T47D (cell line): Measurements from ENCODE around the gene BMP4.

Experiments
- DNase-seq, 2 experiments: peaks; one replicate each; pipeline versions ENCODE4 v3.0.0 to v3.0.0-alpha.2; 2011 to 2012; ENCODE audit warnings: low read depth in 1 of 2, low spot score in 1 of 2
- JUND ChIP-seq: IDR thresholded peaks from 2 replicates; pipeline ENCODE4 v1.6.1; 2012; ENCODE audit warnings: low read depth
- in situ Hi-C: cut with HindIII; loops from 2 replicates; pipeline ENCODE4 v1.10.0; 2016; ENCODE audit warnings: low sequenced_read_pairs, low pct_unique_long_range_greater_than_20kb

BMP4 gene

DNA sequence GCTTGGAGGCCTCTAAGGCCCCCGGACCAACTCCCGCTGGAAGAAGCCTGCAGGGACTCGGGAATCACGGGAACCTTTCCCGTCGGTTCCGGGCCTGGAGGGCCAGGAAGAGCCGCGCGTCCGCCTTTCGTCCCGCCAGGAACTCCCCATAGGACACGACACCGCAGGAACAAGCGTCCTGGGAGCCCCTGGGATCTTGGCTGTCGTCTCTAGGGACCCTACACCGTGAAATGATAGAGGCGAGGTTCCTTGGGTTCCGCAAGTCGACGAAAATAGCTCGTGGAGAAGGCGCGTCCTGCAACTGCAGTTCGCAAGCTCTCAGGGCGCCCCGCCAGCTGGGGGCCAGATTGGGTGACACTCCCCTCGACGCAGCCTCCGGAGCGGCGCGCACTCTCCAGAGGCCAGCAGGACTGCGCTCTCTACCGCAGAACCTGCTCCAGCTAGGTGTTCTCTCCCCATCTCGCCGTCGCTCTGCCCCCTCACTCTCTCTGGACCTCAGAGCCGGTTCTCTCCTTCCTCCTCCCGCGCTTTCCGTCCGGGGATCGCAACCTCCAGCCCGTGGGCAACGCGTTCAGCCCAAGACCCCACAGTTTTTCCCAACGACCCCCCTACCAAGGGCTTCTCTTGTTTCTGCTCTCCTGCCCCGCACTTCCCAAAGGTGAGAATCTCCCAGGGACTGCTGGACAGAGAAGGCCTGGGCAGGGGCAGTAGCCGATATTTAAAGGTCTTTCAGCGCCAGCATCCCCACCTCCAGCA lies 776 bp downstream of the BMP4 start:
- in situ Hi-C loops, result no loop called here
- TF ChIP-seq JUND, result no peak
- DNase-seq, result peak; percentile 64 to 88

DNA sequence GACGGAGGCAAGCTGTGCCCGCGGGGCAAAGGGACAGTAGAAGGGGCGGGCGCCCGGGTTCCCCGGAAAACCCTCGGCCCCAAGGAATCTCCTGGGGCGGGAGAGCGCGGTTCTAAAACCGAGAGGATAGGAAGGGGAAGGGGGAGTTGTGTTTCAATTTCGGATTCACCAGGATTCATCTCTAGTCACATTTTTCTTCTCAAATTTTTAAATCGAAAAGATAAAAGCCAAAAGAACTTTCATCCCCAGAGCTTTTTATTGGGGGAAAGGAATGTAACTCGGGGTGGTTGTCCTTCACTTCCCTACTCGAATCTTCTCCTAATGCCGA lies 1.4 kb downstream of the BMP4 start:
- DNase-seq, result no peak
- TF ChIP-seq JUND, result no peak
- in situ Hi-C loops, result no loop called here

DNA sequence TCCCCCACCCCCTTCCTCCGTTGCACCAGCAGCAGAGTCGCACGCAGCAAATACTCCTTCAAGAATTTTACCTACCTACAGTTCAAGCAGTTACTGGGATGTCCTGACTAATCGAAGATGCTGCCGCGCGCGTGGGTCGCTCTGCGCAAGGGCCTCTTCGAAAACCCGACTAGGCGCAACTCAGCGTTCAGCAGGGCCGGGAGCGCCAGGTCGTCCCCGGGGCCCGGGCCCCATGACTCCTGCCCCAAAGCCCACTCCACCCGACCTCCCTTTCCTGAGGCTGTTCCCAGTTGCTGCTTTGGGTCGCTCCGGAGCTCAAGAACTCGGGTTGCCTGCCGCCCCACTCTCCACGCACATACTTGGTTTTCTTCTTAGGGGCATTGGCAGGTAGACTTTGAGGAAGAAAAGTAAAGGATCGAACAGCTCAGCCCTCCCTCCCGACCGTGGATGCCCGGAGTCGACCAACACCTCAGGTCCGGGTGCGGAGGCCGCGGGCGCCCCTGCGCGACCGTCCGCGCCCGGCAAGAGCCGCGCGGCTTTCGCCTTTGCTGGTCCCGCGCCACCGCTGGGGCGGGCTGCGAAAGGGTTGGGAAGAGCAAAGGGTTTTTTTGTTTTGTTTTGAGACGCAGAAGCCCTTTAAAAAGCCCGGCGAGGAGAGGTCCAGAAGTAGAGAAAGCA lies 1.9 kb downstream of the BMP4 start:
- no peak for TF ChIP-seq JUND
- in situ Hi-C loops, result no loop called here
- peak in 1 of 2 experiments; percentile 56 for DNase-seq

DNA sequence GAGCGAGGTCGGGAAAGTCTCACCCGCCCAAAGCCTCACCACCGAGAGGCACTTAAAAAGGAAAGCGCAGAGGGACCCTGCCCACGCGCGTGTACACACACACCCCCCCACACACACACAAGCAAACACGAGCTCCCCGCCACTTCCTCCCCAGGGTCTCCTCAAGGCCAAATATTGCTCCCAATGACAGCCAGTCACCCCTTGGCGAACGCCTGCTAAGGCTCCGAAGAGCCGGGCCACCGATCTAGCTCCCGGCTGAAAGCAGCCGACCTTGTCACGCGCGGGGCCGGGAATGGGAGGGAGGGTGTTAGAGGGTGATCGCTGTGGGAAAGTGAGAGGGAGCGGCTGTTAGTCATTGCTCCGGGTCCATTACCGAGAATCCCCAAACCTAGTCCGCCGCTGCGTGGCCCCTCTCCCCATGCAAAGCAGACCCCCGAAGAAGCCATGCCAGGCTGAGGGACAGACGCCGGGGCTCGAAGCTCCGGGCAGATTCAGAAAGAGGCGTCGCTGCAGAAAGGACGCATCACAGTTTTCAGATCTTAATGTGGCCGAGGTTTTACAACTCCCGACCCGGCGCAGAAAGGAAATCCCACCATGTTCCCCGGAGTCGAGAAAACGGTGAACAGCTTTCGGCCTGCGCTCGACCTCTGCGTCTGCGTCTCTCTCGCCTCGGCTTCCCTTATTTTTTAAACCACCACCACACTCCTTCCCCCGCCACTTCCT lies 2.6 kb downstream of the BMP4 start:
- DNase-seq, result peak in 1 of 2 experiments; percentile 53
- in situ Hi-C loops, result no loop called here
- no peak for TF ChIP-seq JUND

DNA sequence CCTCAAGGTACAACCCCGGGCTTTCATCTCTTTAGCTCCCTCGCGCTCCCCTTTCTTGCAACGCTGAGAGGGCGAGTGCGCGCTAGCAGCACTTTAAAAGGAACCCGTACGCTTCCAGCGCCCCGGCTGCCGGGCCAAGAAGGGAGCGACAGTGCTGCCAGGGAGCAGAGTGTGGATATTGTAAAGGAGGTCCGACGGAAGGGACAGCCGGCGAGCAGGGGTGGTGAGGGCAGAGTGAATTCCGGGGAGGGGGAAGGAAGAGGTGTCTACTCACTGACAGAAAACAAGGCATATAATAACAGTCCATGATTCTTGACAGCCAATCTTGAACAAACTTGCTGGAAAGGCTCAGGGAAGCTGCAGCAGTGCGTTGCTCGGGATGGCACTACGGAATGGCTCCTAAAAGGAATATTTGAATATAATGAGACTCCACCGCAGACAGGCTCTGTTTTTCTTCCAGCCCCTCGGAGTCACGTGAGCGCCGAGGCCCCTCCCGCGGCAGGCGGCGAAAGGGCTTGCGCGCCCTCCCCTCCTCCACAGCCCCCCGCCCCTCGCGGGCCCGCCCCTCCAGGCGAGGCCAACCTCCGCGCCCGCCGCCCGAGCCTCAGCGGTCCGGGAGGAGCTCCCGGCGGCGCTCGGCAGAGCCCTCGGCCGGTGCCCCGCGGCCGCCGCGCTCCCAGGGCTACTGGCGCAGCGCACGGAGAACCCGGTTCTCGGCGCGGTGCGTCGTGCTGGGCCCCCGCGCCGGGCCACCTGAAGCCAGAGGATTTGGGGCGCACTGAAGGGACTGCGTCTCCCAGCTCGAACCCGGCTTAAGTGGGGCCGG lies 3.4 kb downstream of the BMP4 start:
- DNase-seq, result peak; percentile 90 to 92
- no peak for TF ChIP-seq JUND
- in situ Hi-C loops, result no loop called here

DNA sequence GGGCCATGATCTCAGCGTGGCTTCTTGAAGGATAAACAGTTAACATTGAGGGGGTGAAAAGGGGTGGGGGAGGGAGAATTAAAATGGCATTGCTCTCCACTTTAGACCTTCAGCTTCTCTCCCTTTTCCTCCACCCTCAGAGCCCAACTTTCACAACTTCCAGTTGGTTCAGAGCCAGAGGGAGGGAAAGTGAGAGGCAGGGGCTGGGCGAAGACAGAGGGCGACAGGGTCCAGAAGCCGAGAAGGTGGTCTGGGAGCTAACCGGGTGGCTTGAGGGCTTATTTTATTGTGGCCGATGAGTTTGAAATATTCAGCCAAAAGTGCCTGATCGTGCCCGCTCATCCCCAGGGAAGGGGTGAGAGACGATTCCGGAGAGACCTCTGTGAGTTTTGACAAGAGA lies 4.1 kb downstream of the BMP4 start:
- in situ Hi-C loops, result no loop called here
- peak in 1 of 2 experiments; percentile 15 for DNase-seq
- no peak for TF ChIP-seq JUND

DNA sequence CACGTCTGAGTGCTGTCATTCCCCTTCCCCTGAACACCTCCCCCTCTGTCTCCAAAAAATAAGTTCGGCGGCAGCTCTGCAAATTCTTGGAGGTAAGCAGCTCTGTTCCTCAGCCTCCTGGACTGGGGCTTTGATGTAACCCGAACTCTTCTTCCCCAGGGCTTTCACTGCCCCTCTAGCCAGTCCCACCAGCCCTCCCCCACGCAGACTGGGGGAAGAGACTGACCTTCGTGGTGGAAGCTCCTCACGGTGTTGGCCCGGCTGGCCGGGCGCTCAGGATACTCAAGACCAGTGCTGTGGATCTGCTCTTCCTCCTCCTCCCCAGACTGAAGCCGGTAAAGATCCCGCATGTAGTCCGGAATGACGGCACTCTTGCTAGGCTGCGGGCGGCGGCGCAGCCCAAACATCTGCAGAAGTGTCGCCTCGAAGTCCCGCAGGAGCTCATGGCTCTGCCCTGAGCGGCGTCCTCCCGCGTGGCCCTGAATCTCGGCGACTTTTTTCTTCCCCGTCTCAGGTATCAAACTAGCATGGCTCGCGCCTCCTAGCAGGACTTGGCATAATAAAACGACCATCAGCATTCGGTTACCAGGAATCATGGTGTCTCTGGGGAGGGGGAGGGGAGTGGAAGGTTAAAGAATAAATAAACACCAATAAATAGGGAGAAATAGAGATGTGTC lies 4.9 kb downstream of the BMP4 start:
- DNase-seq, result no peak
- in situ Hi-C loops, result no loop called here
- no peak for TF ChIP-seq JUND

DNA sequence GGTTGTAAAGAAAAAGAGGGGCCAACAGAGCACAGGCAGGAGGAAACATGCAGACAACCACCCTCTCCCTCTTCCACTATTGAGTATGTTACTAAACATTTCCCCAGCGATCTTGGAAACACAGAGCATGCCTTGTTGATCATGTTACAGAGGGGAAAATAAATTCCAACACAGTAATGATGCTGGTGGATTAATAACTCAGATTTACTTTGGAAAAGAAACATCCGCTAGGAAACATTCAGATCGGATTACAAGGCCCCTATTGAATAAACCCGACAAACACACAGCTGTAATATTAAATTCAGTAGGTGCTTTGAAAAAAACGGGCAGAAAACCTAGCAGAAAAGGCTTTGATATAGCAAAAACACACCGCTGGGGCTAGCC lies 5.4 kb downstream of the BMP4 start:
- TF ChIP-seq JUND, result no peak
- no peak for DNase-seq
- in situ Hi-C loops, result no loop called here

DNA sequence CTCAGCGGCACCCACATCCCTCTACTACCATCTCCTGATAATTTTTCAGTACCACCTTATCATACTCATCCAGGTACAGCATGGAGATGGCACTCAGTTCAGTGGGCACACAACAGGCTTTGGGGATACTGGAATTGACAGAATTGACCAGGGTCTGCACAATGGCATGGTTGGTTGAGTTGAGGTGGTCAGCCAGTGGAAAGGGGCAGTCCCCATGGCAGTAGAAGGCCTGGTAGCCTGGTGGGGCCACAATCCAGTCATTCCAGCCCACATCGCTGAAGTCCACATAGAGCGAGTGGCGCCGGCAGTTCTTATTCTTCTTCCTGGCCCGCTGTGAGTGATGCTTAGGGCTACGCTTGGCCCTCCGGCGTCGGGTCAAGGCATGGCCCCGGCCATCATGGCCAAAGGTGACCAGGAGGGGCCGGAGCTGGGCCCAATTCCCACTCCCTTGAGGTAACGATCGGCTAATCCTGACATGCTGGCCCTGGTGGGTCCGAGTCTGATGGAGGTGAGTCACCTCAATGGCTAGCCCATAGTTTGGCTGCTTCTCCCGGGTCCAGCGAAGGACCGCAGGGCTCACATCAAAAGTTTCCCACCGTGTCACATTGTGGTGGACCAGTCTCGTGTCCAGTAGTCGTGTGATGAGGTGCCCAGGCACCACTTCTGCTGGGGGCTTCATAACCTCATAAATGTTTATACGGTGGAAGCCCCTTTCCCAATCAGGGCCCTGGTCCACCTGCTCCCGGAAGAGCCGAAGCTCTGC lies 6.4 kb downstream of the BMP4 start:
- TF ChIP-seq JUND, result no peak
- DNase-seq, result no peak
- in situ Hi-C loops, result no loop called here

DNA sequence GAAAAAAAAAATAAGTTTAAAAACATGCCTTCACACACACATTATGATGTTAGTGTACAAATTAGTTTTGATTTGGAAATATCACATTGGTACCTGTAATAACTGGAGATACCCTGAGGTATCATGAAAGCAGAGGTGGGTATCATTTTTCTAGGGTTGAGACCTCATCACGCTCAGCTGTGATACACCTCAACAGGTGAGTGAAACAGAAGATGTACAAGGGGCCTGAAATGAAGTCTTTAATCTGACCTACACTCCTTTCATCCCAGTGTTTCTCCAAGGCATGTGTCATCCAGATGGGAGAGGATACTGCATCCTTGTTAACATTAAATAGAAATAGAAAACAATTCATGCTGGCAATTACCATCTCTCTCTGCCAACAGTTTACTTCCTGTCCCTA lies 7.4 kb downstream of the BMP4 start:
- in situ Hi-C loops, result no loop called here
- no peak for DNase-seq
- TF ChIP-seq JUND, result no peak

DNA sequence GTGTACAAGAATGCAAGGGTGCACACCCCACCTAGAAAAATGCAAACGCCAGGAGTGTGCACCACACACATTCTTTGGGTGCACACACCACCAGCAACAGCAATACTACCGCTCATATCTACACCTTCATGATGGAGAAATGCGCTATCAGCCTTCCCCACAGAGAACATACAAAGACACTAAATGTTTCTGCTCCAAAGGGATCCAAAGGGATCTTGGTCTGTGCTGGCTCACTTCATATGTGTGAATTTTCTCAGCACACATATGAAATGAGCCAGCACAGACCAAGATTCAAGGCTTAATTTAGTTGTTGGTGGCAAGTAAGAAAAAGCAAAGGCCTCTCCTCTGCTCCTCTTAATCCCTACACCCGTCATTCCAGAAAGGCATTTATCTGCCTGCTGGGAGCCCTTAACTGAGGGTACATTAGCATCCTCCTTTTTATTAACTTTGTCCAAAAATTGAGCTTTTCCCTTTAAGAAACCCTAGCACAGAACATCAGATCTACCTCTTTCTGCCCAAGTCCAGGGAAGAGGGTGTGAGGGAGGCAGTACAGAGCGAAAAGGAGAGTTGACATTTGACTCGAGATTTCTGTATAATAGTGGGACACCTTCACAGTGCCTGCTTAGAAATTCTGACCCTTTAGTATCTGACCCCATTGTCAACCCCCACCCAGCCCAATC lies 8.3 kb downstream of the BMP4 start:
- DNase-seq, result no peak
- in situ Hi-C loops, result no loop called here
- no peak for TF ChIP-seq JUND
